Measurements from ENCODE around the gene FAM186B.

- TF ChIP-seq ZNF530 (tag by site-specific recombination; IDR thresholded peaks at IDR 0.05; ENCODE audit: low read depth) (no peak), ZNF660 (tag by site-specific recombination; IDR thresholded peaks at IDR 0.05) (no peak), PRDM10 (tag by site-specific recombination; IDR thresholded peaks at IDR 0.05) (no peak), CTCF (tag by site-specific recombination; IDR thresholded peaks at IDR 0.05) (no peak), BCL6B (tag by site-specific recombination; IDR thresholded peaks at IDR 0.05) (no peak), ZBTB1 (tag by site-specific recombination; IDR thresholded peaks at IDR 0.05) (no peak)
These were observed 20.9 kb upstream of the FAM186B start for GRCh38 chr12:49626169-49626835.

Data from HEK293 (cell line).